UCSD-AML1 (cell line): ENCODE measurements around the gene THUMPD3.

Experiments used
- DNase-seq: peaks from one replicate; lab custom pipeline; 2025; ENCODE audit not compliant: unreplicated experiment; lab: John Stamatoyannopoulos, UW

THUMPD3 gene

GRCh38 chr3:9362731-9363530 is at the start of gene THUMPD3:
Gene THUMPD3, plus strand, starts transcription at chr3:9363054. Its CDS starts 2,015 bp downstream, at chr3:9365069.
- DNase-seq, result peak; percentile 94

- no peak for DNase-seq
These were observed 48.1 kb upstream of the THUMPD3 start for GRCh38 chr3:9314796-9315195.

- no peak for DNase-seq
These were observed 45.9 kb upstream of the THUMPD3 start for GRCh38 chr3:9316881-9317361.

GRCh38 chr3:9322780-9323179 is 40.1 kb upstream of the THUMPD3 start:
- DNase-seq, result no peak

GRCh38 chr3:9324944-9325343 is 37.9 kb upstream of the THUMPD3 start:
- no peak for DNase-seq

- no peak for DNase-seq
These were observed 35.3 kb upstream of the THUMPD3 start for GRCh38 chr3:9327578-9327977.

GRCh38 chr3:9330166-9330703 is 32.6 kb upstream of the THUMPD3 start:
- DNase-seq, result no peak

GRCh38 chr3:9331171-9331570 is 31.7 kb upstream of the THUMPD3 start:
- no peak for DNase-seq

GRCh38 chr3:9332250-9333030 is 30.4 kb upstream of the THUMPD3 start:
- no peak for DNase-seq

GRCh38 chr3:9339761-9340471 is 22.9 kb upstream of the THUMPD3 start:
- DNase-seq, result no peak

GRCh38 chr3:9340472-9340902 is 22.4 kb upstream of the THUMPD3 start:
- no peak for DNase-seq

- DNase-seq, result no peak
These were observed 20.2 kb upstream of the THUMPD3 start for GRCh38 chr3:9342696-9343095.

GRCh38 chr3:9343115-9343514 is 19.7 kb upstream of the THUMPD3 start:
- no peak for DNase-seq

GRCh38 chr3:9345041-9345440 is 17.8 kb upstream of the THUMPD3 start:
- DNase-seq, result no peak

- DNase-seq, result no peak
These were observed 16.7 kb upstream of the THUMPD3 start for GRCh38 chr3:9346141-9346540.

GRCh38 chr3:9347081-9347480 is 15.8 kb upstream of the THUMPD3 start:
- DNase-seq, result no peak

GRCh38 chr3:9347887-9348286 is 15.0 kb upstream of the THUMPD3 start:
- DNase-seq, result no peak

GRCh38 chr3:9349321-9350117 is 13.3 kb upstream of the THUMPD3 start:
- no peak for DNase-seq

- DNase-seq, result no peak
These were observed 11.1 kb upstream of the THUMPD3 start for GRCh38 chr3:9351709-9352126.
